HEK293 (cell line): ENCODE measurements around the gene UHRF2.

ENCODE experiments used
- CTCF ChIA-PET: fragments of 350-600 bp; formaldehyde crosslinking; extraction: SDS; loops from one replicate; lab custom pipeline; 2021; ENCODE audit warnings: antibody characterized with exemption; lab: Yijun Ruan, JAX
- POLR2A ChIA-PET: fragments of 300-600 bp; formaldehyde crosslinking; extraction: SDS; loops from one replicate; lab custom pipeline; 2020; ENCODE audit warnings: antibody characterized with exemption, inconsistent platforms; lab: Yijun Ruan, JAX
- H3K27ac ChIP-seq: fragments of 200-500 bp; sonication (Bioruptor generic); 2 replicates; pipeline ENCODE4 v1.5.1; 2014; ENCODE audit warnings: low read depth, low read length, control low read depth, inconsistent platforms; ENCODE audit errors: extremely low read depth
- H3K36me3 ChIP-seq, 2 experiments: fragments of 200-500 bp in 1 of 2; sonication (Bioruptor generic) in 1 of 2; 1 replicate in 1 of 2; 2 replicates in 1 of 2; pipeline ENCODE4 v1.5.1; 2014 to 2017; ENCODE audit warnings: inconsistent platforms in 2 of 2, low read length in 2 of 2; ENCODE audit not compliant: control insufficient read depth in 2 of 2, insufficient read depth in 1 of 2
- H3K4me1 ChIP-seq: fragments of 200-500 bp; sonication (Bioruptor generic); 2 replicates; pipeline ENCODE4 v1.5.1; 2014; ENCODE audit warnings: mild to moderate bottlenecking, low read length, inconsistent platforms; ENCODE audit not compliant: control insufficient read depth, insufficient read depth
- H3K4me3 ChIP-seq: 2 replicates; pipeline ENCODE4 v1.5.1; 2011; ENCODE audit warnings: low read depth, mild to moderate bottlenecking, control low read depth, low read length, moderate library complexity
- H3K9me3 ChIP-seq: fragments of 200-500 bp; sonication (Bioruptor generic); 2 replicates; pipeline ENCODE4 v1.5.1; 2014; ENCODE audit warnings: low read depth, low read length, inconsistent platforms; ENCODE audit not compliant: control insufficient read depth, insufficient read depth
- HIC1 ChIP-seq: fragments of 450-650 bp; formaldehyde crosslinking; IDR thresholded peaks from 2 replicates; pipeline ENCODE4 v1.5.1; 2016; ENCODE audit warnings: missing biosample characterization, missing genetic modification characterization
- HOXA7 ChIP-seq: sonication (generic); formaldehyde crosslinking; IDR thresholded peaks from 2 replicates; pipeline ENCODE4 v1.8.1; 2022; ENCODE audit warnings: missing genetic modification reagents, borderline replicate concordance
- HOXD13 ChIP-seq: sonication (generic); formaldehyde crosslinking; IDR thresholded peaks from 2 replicates; pipeline ENCODE4 v1.8.0; 2022; ENCODE audit warnings: missing genetic modification reagents, borderline replicate concordance
- KLF7 ChIP-seq: fragments of 450-650 bp; formaldehyde crosslinking; IDR thresholded peaks from 2 replicates; pipeline ENCODE4 v1.5.1; 2016; ENCODE audit warnings: missing biosample characterization, missing genetic modification characterization, borderline replicate concordance
- MZF1 ChIP-seq: fragments of 450-650 bp; formaldehyde crosslinking; IDR thresholded peaks from 2 replicates; pipeline ENCODE4 v1.5.1; 2017; ENCODE audit warnings: missing biosample characterization, missing genetic modification characterization, borderline replicate concordance
- SP7 ChIP-seq: fragments of 450-650 bp; formaldehyde crosslinking; IDR thresholded peaks from 2 replicates; pipeline ENCODE4 v1.5.1; 2016; ENCODE audit warnings: missing biosample characterization, missing genetic modification characterization
- TRIM28 ChIP-seq: IDR thresholded peaks from 2 replicates; pipeline ENCODE4 v1.6.1; 2011; ENCODE audit warnings: low read length, control low read depth, borderline replicate concordance
- ZBTB48 ChIP-seq: fragments of 450-650 bp; formaldehyde crosslinking; IDR thresholded peaks from 2 replicates; pipeline ENCODE4 v1.5.1; 2016; ENCODE audit warnings: missing biosample characterization, missing genetic modification characterization
- ZEB2 ChIP-seq: fragments of 450-650 bp; formaldehyde crosslinking; IDR thresholded peaks from 2 replicates; pipeline ENCODE4 v1.5.1; 2016; ENCODE audit warnings: missing biosample characterization, missing genetic modification characterization
- ZNF132 ChIP-seq: fragments of 450-650 bp; formaldehyde crosslinking; IDR thresholded peaks from 2 replicates; pipeline ENCODE4 v1.5.1; 2017; ENCODE audit warnings: missing biosample characterization, missing genetic modification characterization, borderline replicate concordance
- ZNF324 ChIP-seq: fragments of 450-650 bp; formaldehyde crosslinking; IDR thresholded peaks from 2 replicates; pipeline ENCODE4 v1.5.1; 2016; ENCODE audit warnings: missing biosample characterization, missing genetic modification characterization
- ZNF341 ChIP-seq: fragments of 450-650 bp; formaldehyde crosslinking; IDR thresholded peaks from 2 replicates; pipeline ENCODE4; 2016; ENCODE audit warnings: low read depth, missing biosample characterization, missing genetic modification characterization
- ZNF530 ChIP-seq: fragments of 450-650 bp; formaldehyde crosslinking; IDR thresholded peaks from 2 replicates; pipeline ENCODE4 v1.5.1; 2016; ENCODE audit warnings: low read depth, missing biosample characterization, missing genetic modification characterization
- ZNF596 ChIP-seq: fragments of 450-650 bp; IDR thresholded peaks from 2 replicates; pipeline ENCODE4 v1.5.0; 2018; ENCODE audit warnings: missing biosample characterization, mild to moderate bottlenecking, missing genetic modification characterization, moderate library complexity
- ZNF621 ChIP-seq: fragments of 450-650 bp; formaldehyde crosslinking; IDR thresholded peaks from 2 replicates; pipeline ENCODE4 v1.5.1; 2017; ENCODE audit warnings: missing biosample characterization, missing genetic modification characterization
- ZNF654 ChIP-seq: fragments of 450-650 bp; formaldehyde crosslinking; IDR thresholded peaks from 2 replicates; pipeline ENCODE4 v1.5.1; 2016; ENCODE audit warnings: low read depth, missing biosample characterization, missing genetic modification characterization
- ZNF664 ChIP-seq: fragments of 450-650 bp; formaldehyde crosslinking; IDR thresholded peaks from 2 replicates; pipeline ENCODE4 v1.5.1; 2016; ENCODE audit warnings: missing biosample characterization, missing genetic modification characterization
- ZNF747 ChIP-seq: fragments of 450-650 bp; formaldehyde crosslinking; IDR thresholded peaks from 2 replicates; pipeline ENCODE4 v1.5.1; 2016; ENCODE audit warnings: missing biosample characterization, missing genetic modification characterization
- ZNF830 ChIP-seq: fragments of 450-650 bp; IDR thresholded peaks from 2 replicates; pipeline ENCODE4 v1.5.0; 2018; ENCODE audit warnings: missing biosample characterization, missing genetic modification characterization, low read depth, mild to moderate bottlenecking, moderate library complexity
- TF ChIP-seq, protein P1 (sequence below): fragments of 450-650 bp; formaldehyde crosslinking; IDR thresholded peaks from 2 replicates; pipeline ENCODE4 v1.5.1; 2016; ENCODE audit warnings: missing biosample characterization, missing genetic modification characterization
- TF ChIP-seq, protein P2 (sequence below): fragments of 450-650 bp; formaldehyde crosslinking; optimal IDR thresholded peaks from 2 replicates; pipeline ENCODE3; 2016; ENCODE audit warnings: missing biosample characterization, mild to moderate bottlenecking, missing genetic modification characterization
- TF ChIP-seq, protein P3 (sequence below): fragments of 450-650 bp; formaldehyde crosslinking; IDR thresholded peaks from 2 replicates; pipeline ENCODE4 v1.5.1; 2017; ENCODE audit warnings: missing biosample characterization, missing genetic modification characterization
- TF ChIP-seq, protein P4 (sequence below): fragments of 450-650 bp; formaldehyde crosslinking; IDR thresholded peaks from 2 replicates; pipeline ENCODE4 v1.5.1; 2016; ENCODE audit warnings: missing biosample characterization, missing genetic modification characterization, low read depth

Gene UHRF2

GRCh38 chr9:6407778-6408177, 5.2 kb upstream of the UHRF2 start:
- H3K4me3 ChIP-seq, result no peak overlapping the region
- no peaks in the 10 kb centered on the region for H3K9me3 ChIP-seq
- H3K36me3 ChIP-seq, result no peaks in the 10 kb centered on the region
- no peak overlapping the region for H3K27ac ChIP-seq
- POLR2A ChIA-PET, result no interaction called here
- TF ChIP-seq ZNF621 (tag by site-specific recombination) (no peak), ZNF530 (tag by site-specific recombination) (no peak), SP7 (tag by site-specific recombination) (no peak), ZNF341 (tag by site-specific recombination) (no peak), ZNF132 (tag by site-specific recombination) (no peak), ZNF324 (no peak), ZNF747 (no peak), MZF1 (tag by site-specific recombination) (no peak), ZNF654 (tag by site-specific recombination) (no peak), HIC1 (tag by site-specific recombination) (no peak), ZNF830 (tag by site-specific recombination) (no peak)
- TF ChIP-seq, protein P1, sequence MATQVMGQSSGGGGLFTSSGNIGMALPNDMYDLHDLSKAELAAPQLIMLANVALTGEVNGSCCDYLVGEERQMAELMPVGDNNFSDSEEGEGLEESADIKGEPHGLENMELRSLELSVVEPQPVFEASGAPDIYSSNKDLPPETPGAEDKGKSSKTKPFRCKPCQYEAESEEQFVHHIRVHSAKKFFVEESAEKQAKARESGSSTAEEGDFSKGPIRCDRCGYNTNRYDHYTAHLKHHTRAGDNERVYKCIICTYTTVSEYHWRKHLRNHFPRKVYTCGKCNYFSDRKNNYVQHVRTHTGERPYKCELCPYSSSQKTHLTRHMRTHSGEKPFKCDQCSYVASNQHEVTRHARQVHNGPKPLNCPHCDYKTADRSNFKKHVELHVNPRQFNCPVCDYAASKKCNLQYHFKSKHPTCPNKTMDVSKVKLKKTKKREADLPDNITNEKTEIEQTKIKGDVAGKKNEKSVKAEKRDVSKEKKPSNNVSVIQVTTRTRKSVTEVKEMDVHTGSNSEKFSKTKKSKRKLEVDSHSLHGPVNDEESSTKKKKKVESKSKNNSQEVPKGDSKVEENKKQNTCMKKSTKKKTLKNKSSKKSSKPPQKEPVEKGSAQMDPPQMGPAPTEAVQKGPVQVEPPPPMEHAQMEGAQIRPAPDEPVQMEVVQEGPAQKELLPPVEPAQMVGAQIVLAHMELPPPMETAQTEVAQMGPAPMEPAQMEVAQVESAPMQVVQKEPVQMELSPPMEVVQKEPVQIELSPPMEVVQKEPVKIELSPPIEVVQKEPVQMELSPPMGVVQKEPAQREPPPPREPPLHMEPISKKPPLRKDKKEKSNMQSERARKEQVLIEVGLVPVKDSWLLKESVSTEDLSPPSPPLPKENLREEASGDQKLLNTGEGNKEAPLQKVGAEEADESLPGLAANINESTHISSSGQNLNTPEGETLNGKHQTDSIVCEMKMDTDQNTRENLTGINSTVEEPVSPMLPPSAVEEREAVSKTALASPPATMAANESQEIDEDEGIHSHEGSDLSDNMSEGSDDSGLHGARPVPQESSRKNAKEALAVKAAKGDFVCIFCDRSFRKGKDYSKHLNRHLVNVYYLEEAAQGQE (tag by site-specific recombination), result no peak
- TF ChIP-seq, protein P2, sequence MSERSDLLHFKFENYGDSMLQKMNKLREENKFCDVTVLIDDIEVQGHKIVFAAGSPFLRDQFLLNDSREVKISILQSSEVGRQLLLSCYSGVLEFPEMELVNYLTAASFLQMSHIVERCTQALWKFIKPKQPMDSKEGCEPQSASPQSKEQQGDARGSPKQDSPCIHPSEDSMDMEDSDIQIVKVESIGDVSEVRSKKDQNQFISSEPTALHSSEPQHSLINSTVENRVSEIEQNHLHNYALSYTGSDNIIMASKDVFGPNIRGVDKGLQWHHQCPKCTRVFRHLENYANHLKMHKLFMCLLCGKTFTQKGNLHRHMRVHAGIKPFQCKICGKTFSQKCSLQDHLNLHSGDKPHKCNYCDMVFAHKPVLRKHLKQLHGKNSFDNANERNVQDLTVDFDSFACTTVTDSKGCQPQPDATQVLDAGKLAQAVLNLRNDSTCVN (tag by site-specific recombination), result no peak
- TF ChIP-seq, protein P3, sequence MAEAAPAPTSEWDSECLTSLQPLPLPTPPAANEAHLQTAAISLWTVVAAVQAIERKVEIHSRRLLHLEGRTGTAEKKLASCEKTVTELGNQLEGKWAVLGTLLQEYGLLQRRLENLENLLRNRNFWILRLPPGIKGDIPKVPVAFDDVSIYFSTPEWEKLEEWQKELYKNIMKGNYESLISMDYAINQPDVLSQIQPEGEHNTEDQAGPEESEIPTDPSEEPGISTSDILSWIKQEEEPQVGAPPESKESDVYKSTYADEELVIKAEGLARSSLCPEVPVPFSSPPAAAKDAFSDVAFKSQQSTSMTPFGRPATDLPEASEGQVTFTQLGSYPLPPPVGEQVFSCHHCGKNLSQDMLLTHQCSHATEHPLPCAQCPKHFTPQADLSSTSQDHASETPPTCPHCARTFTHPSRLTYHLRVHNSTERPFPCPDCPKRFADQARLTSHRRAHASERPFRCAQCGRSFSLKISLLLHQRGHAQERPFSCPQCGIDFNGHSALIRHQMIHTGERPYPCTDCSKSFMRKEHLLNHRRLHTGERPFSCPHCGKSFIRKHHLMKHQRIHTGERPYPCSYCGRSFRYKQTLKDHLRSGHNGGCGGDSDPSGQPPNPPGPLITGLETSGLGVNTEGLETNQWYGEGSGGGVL, result no peak
- no peaks in the 10 kb centered on the region for H3K4me1 ChIP-seq
- CTCF ChIA-PET, result interaction anchor here (0.7 to 1.4 kb wide), 3 partner anchors 53 to 1086 kb away, joined by 3 to 4 read pairs (median 3); no protein-coding TSS in a partner anchor

- H3K36me3 ChIP-seq, result no peaks in the 10 kb centered on the region
- no peak overlapping the region for H3K4me3 ChIP-seq
- CTCF ChIA-PET, result interaction anchor here (0.7 to 1.4 kb wide), 2 partner anchors 259 to 1086 kb away, joined by 3 read pairs; no protein-coding TSS in a partner anchor
- no peaks in the 10 kb centered on the region for H3K9me3 ChIP-seq
- POLR2A ChIA-PET, result no interaction called here
- H3K4me1 ChIP-seq, result no peaks in the 10 kb centered on the region
- no peak overlapping the region for H3K27ac ChIP-seq
- TF ChIP-seq ZEB2, result no peak
- no peak for TF ChIP-seq TRIM28
- no peak for TF ChIP-seq HOXA7 (CRISPR knock-in tag)
- no peak for TF ChIP-seq ZNF664 (tag by site-specific recombination)
- TF ChIP-seq HOXD13 (CRISPR knock-in tag), result no peak
- TF ChIP-seq ZNF596 (tag by site-specific recombination), result no peak
- no peak for TF ChIP-seq KLF7 (tag by site-specific recombination)
- TF ChIP-seq ZBTB48, result no peak
- TF ChIP-seq, protein P2 (tag by site-specific recombination), result no peak
- TF ChIP-seq, protein P4, sequence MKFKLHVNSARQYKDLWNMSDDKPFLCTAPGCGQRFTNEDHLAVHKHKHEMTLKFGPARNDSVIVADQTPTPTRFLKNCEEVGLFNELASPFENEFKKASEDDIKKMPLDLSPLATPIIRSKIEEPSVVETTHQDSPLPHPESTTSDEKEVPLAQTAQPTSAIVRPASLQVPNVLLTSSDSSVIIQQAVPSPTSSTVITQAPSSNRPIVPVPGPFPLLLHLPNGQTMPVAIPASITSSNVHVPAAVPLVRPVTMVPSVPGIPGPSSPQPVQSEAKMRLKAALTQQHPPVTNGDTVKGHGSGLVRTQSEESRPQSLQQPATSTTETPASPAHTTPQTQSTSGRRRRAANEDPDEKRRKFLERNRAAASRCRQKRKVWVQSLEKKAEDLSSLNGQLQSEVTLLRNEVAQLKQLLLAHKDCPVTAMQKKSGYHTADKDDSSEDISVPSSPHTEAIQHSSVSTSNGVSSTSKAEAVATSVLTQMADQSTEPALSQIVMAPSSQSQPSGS (tag by site-specific recombination), result no peak
Observed at GRCh38 chr9:6408320-6408719, 4.7 kb upstream of the UHRF2 start.
